Mesothelial cell of epicardium (in vitro differentiated cells): Measurements from ENCODE around the gene KCNMA1. TPM values are rescaled to one million over a fixed set of nuclear protein-coding genes. Genes with fewer than 3 reads are reported as not detected.

Experiments
- DNase-seq, 2 experiments: peaks; one replicate each; pipeline ENCODE4 v3.0.0; 2021; ENCODE audit warnings: low spot score in 2 of 2; ENCODE audit not compliant: unreplicated experiment in 2 of 2
- H3K27ac Mint-ChIP-seq: 2 replicates; pipeline ENCODE4 v1.8.0; 2021; ENCODE audit warnings: mixed read lengths
- H3K27me3 Mint-ChIP-seq: 2 replicates; pipeline ENCODE4 v1.8.0; 2021; ENCODE audit warnings: low read depth, mixed read lengths
- H3K36me3 Mint-ChIP-seq: 2 replicates; pipeline ENCODE4 v1.8.0; 2021; ENCODE audit warnings: mixed read lengths
- H3K4me1 Mint-ChIP-seq: 2 replicates; pipeline ENCODE4 v1.8.0; 2021; ENCODE audit warnings: mixed read lengths
- H3K4me3 Mint-ChIP-seq: 2 replicates; pipeline ENCODE4 v1.8.0; 2021; ENCODE audit warnings: mild to moderate bottlenecking, moderate library complexity, mixed read lengths
- H3K9me3 Mint-ChIP-seq: 2 replicates; pipeline ENCODE4 v1.8.0; 2021; ENCODE audit warnings: mixed read lengths
- total RNA-seq: library from RNA; stranded (reverse); gene quantifications from 3 replicates; pipeline ENCODE4 v1.2.1, GENCODE V29; 2021
- TF ChIP-seq, protein P1 (sequence below): fragments of 200-600 bp; sonication (generic); IDR thresholded peaks from one replicate; pipeline ENCODE4 v1.5.0; 2021; ENCODE audit warnings: antibody characterized with exemption; ENCODE audit not compliant: unreplicated experiment

The KCNMA1 gene
- total RNA-seq, 1 donor from 2014 or later = 44.0 TPM

DNA sequence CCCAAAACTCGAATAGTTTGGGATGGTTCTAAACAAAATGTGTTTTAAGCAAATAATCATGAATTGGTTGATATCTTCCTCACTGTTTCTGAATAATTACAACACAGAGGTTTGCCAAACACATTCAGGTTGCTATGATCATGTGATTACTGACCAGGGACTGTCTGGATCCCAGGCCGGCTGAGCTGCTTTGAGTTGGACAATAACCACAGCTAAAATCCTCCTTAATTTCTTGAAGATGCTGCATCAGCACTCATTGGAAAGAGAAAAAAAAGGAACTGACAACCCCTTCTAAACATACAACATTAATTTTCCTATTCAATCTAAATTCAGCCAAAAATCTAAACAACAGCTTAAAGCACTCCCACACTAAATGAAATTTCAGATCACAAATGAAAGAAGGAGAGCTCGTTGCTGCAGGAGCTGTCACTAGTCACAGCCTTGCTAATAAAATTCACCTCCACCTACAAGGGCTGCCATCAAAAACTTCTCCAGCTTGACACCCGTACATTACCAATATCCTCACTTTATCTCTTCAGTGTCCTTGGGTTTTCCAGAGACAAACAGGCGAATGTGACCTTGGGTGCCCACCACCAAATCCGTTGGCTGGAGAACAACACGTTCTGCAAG is 560.2 kb downstream of the KCNMA1 start:
- H3K4me3 Mint-ChIP-seq = no peak overlapping the region
- no peak for DNase-seq
- no peaks in the 10 kb centered on the region for H3K36me3 Mint-ChIP-seq
- peaks cover 20% of the 10 kb centered on the region for H3K4me1 Mint-ChIP-seq
- no peaks in the 10 kb centered on the region for H3K27me3 Mint-ChIP-seq
- H3K9me3 Mint-ChIP-seq = no peaks in the 10 kb centered on the region
- TF ChIP-seq, protein P1, sequence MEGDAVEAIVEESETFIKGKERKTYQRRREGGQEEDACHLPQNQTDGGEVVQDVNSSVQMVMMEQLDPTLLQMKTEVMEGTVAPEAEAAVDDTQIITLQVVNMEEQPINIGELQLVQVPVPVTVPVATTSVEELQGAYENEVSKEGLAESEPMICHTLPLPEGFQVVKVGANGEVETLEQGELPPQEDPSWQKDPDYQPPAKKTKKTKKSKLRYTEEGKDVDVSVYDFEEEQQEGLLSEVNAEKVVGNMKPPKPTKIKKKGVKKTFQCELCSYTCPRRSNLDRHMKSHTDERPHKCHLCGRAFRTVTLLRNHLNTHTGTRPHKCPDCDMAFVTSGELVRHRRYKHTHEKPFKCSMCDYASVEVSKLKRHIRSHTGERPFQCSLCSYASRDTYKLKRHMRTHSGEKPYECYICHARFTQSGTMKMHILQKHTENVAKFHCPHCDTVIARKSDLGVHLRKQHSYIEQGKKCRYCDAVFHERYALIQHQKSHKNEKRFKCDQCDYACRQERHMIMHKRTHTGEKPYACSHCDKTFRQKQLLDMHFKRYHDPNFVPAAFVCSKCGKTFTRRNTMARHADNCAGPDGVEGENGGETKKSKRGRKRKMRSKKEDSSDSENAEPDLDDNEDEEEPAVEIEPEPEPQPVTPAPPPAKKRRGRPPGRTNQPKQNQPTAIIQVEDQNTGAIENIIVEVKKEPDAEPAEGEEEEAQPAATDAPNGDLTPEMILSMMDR = no peak
- no peak overlapping the region for H3K27ac Mint-ChIP-seq

DNA sequence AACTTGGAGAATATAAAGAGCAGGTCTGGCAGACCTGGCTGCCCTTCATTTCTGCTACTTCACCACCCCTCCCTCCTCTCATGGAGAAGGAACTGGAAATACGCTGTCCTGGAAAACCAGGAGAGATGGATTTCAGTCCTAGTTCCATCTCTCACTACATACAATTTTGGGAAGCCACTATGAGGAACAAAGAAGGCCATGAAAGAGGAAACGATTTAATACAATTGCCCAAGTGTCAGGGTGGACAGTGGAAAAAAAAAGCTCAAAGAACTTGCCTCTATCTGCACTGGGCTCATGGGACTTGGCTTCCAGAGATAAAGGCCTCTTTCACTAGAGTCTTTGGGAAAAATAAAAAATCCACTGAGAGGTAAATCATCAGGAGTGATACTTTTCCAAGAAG is 561.7 kb downstream of the KCNMA1 start:
- no peaks in the 10 kb centered on the region for H3K27me3 Mint-ChIP-seq
- H3K36me3 Mint-ChIP-seq = no peaks in the 10 kb centered on the region
- DNase-seq = no peak
- no peak overlapping the region for H3K27ac Mint-ChIP-seq
- H3K9me3 Mint-ChIP-seq = no peaks in the 10 kb centered on the region
- no peak overlapping the region for H3K4me3 Mint-ChIP-seq
- TF ChIP-seq, protein P1 = no peak
- H3K4me1 Mint-ChIP-seq = peaks cover 10% of the 10 kb centered on the region

DNA sequence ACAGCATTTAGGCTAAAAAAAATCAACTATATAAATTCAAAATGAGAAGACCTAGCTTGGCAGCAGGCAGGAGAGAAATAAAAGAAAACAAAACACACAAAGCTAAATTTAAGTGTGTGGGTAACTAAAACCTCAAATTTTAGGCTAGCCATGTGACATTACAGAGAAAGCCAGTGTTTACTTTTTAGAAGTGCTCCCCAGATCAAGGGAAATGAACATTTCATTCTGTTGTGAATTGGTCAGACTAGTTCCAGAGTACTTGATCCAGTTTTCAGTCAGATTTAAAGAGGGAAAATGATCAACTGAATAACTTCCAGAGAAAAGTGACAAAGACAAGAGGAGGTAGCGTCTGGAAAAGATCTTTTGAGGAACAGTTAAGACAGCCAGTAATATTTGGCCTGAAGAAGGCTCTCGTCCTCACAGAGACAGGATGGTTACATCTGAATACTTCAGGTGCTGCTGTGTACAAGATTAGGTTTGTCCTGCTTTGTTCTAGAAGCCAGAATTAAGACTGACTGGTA is 563.4 kb downstream of the KCNMA1 start:
- DNase-seq = no peak
- peaks cover 2% of the 10 kb centered on the region for H3K4me1 Mint-ChIP-seq
- H3K4me3 Mint-ChIP-seq = no peak overlapping the region
- H3K36me3 Mint-ChIP-seq = no peaks in the 10 kb centered on the region
- no peak overlapping the region for H3K27ac Mint-ChIP-seq
- TF ChIP-seq, protein P1 = no peak
- H3K27me3 Mint-ChIP-seq = no peaks in the 10 kb centered on the region
- no peaks in the 10 kb centered on the region for H3K9me3 Mint-ChIP-seq

- H3K4me3 Mint-ChIP-seq = no peak overlapping the region
- H3K9me3 Mint-ChIP-seq = no peaks in the 10 kb centered on the region
- TF ChIP-seq, protein P1 = no peak
- H3K27me3 Mint-ChIP-seq = no peaks in the 10 kb centered on the region
- DNase-seq = no peak
- peaks cover 2% of the 10 kb centered on the region for H3K4me1 Mint-ChIP-seq
- no peak overlapping the region for H3K27ac Mint-ChIP-seq
- no peaks in the 10 kb centered on the region for H3K36me3 Mint-ChIP-seq
Measured at GRCh38 chr10:77073663-77073960, 564.0 kb downstream of the KCNMA1 start.

DNA sequence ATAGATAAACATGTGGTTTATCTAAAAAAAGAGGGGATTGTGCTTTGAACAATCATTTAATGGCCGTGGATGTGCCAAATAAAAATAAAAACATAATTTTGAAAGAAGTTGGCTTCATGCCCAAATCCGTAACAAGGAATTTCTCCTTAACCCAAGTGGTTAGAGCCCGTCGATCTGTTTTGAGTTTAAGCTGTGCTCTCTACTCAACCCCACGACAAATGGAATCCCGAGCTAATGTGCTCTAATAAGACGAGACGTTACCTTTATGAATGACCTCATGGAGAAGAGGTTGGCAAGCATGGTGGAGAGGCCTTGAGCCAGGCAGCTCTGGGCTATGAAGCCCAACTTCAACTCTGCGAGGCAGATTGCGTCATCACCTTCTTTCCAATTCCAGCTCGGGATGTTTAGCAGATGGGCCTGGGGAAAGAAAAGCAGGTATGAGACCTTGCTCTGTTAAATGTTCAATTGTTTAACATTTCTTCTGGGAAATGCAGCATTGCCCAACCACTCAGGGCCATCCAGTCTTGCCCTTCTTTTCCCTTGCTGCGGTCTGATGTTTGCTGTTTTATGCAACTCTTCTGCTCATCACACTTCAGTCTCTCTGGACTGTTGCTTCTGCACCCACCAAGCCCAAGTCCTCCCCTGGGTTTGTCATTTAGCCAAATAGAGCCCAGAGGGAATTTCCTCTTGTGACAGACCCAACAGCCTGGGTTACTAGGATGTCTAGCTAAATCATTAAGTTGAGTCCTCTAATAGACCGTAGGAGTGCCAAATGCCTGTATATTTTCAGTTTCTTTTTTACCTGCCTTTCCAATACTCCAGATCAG is 564.6 kb downstream of the KCNMA1 start:
- TF ChIP-seq, protein P1 = no peak
- no peak for DNase-seq
- no peak overlapping the region for H3K27ac Mint-ChIP-seq
- no peak overlapping the region for H3K4me3 Mint-ChIP-seq
- H3K4me1 Mint-ChIP-seq = peaks cover 2% of the 10 kb centered on the region
- H3K9me3 Mint-ChIP-seq = no peaks in the 10 kb centered on the region
- no peaks in the 10 kb centered on the region for H3K27me3 Mint-ChIP-seq
- H3K36me3 Mint-ChIP-seq = no peaks in the 10 kb centered on the region
